ENCODE results near the gene APOA1. TPM values are rescaled to one million over a fixed set of nuclear protein-coding genes. Genes with fewer than 3 reads are reported as not detected.

The APOA1 gene
- total RNA-seq, 1 donor from 2014 or later, result 189 TPM

DNA sequence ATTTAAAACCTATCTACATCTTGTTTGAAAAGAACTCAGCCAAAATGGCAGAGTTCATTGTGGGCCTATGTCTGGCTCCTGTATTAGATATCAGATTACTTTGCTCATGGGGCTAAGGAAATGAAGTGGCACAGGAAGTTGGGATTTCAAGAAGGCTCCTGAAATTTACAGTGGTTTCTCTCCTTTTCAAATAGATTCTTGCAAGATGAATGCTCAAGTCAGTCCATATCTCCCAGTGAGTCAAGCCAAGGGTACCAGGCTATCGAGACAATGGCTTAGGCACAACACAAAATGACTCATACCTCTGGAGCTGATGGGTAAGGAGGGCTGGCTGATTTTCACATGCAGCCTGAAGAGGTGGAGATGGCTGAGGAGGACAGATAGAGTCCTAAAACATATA, 24.1 kb upstream of the APOA1 start:
- Mint-ChIP-seq H3K27me3 (no peaks in the 10 kb centered on the region), H3K36me3 (ENCODE audit: insufficient read depth) (peaks cover 34% of the 10 kb centered on the region), H3K4me1 (ENCODE audit: low read depth) (no peaks in the 10 kb centered on the region)

DNA sequence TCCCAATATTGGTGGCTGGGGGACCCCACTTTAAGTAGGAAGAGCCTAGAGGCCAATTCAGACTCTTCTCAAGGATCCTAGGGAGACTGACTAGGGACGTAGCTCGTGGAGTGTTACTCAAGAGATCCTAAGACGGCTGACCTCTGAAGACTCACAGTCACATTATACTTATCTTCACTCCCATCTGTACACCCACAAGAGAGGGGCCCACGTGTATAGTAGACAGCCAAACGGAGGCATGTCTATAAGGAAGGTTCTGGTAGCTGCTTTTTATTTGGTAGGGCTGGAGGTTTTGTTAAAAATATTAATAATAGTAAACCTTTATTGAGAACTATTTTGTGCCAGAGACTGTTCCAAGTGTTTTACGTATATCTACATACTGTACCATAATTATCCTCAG, 22.9 kb upstream of the APOA1 start:
- Mint-ChIP-seq H3K4me1 (ENCODE audit: low read depth) (no peaks in the 10 kb centered on the region), H3K9me3 (ENCODE audit: low read depth) (no peaks in the 10 kb centered on the region), H3K27me3 (no peaks in the 10 kb centered on the region), H3K4me3 (ENCODE audit: low read depth) (no peak overlapping the region), H3K27ac (no peak overlapping the region), H3K36me3 (ENCODE audit: insufficient read depth) (peaks cover 32% of the 10 kb centered on the region)
- DNase-seq (ENCODE audit: low spot score, unreplicated experiment), result no peak
- TF ChIP-seq, protein P1, sequence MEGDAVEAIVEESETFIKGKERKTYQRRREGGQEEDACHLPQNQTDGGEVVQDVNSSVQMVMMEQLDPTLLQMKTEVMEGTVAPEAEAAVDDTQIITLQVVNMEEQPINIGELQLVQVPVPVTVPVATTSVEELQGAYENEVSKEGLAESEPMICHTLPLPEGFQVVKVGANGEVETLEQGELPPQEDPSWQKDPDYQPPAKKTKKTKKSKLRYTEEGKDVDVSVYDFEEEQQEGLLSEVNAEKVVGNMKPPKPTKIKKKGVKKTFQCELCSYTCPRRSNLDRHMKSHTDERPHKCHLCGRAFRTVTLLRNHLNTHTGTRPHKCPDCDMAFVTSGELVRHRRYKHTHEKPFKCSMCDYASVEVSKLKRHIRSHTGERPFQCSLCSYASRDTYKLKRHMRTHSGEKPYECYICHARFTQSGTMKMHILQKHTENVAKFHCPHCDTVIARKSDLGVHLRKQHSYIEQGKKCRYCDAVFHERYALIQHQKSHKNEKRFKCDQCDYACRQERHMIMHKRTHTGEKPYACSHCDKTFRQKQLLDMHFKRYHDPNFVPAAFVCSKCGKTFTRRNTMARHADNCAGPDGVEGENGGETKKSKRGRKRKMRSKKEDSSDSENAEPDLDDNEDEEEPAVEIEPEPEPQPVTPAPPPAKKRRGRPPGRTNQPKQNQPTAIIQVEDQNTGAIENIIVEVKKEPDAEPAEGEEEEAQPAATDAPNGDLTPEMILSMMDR (IDR thresholded peaks at IDR 0.05; ENCODE audit: unreplicated experiment), result no peak

More for the DNA sequence above, 24.1 kb upstream of the APOA1 start:
- Mint-ChIP-seq H3K4me3 (ENCODE audit: low read depth) (no peak overlapping the region), H3K27ac (no peak overlapping the region), H3K9me3 (ENCODE audit: low read depth) (no peaks in the 10 kb centered on the region)
- TF ChIP-seq, protein P1 (IDR thresholded peaks at IDR 0.05; ENCODE audit: unreplicated experiment), result no peak
- no peak for DNase-seq (ENCODE audit: low spot score, unreplicated experiment)

DNA sequence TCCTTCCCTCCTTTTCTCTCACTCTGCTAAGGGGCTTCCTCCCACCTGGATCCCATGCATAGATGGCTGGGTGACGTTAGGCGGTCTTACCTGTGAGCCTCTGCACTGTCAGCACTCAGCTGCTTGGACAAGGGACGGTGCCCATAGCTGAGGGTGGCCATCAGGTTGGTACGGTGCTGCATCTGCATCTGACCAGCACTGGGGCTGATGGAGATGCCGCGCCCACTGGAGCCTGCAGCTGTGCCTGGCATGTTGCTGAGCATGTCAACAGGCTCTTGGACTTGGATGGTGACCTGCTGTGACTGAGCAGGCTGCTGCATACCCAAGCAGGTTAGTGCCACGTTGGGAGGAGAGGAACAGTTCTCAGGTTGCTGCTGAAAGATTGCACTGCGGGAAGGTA, 21.8 kb upstream of the APOA1 start:
- Mint-ChIP-seq H3K27me3 (no peaks in the 10 kb centered on the region), H3K4me3 (ENCODE audit: low read depth) (no peak overlapping the region), H3K27ac (no peak overlapping the region), H3K9me3 (ENCODE audit: low read depth) (no peaks in the 10 kb centered on the region), H3K36me3 (ENCODE audit: insufficient read depth) (peaks cover 33% of the 10 kb centered on the region), H3K4me1 (ENCODE audit: low read depth) (no peaks in the 10 kb centered on the region)
- DNase-seq (ENCODE audit: low spot score, unreplicated experiment), result no peak
- TF ChIP-seq, protein P1 (IDR thresholded peaks at IDR 0.05; ENCODE audit: unreplicated experiment), result no peak

DNA sequence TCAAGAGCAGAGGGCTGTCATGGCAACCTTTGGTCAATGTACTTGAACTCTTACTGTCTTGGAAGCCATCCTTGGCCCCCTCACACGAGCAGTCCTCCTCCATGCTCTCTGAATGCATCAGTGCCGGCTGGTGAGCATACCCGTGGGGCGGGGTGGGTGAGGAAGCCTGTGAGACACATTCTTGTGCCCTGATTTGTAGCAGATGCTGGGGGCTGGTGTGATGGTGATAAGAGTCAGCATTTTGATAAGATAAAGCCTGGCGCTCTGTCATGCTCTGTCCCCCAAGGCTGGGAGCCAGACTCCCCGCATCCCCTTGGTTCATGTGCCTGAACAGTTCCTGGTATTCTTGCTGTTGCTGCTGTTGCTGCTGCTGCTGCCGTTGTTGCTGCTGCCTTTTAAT, 20.5 kb upstream of the APOA1 start:
- no peak overlapping the region for H3K4me3 Mint-ChIP-seq (ENCODE audit: low read depth)
- H3K9me3 Mint-ChIP-seq (ENCODE audit: low read depth), result no peaks in the 10 kb centered on the region
- H3K27me3 Mint-ChIP-seq, result no peaks in the 10 kb centered on the region
- no peak for DNase-seq (ENCODE audit: low spot score, unreplicated experiment)
- peaks cover 33% of the 10 kb centered on the region for H3K36me3 Mint-ChIP-seq (ENCODE audit: insufficient read depth)
- no peak overlapping the region for H3K27ac Mint-ChIP-seq
- H3K4me1 Mint-ChIP-seq (ENCODE audit: low read depth), result no peaks in the 10 kb centered on the region
- TF ChIP-seq, protein P1 (IDR thresholded peaks at IDR 0.05; ENCODE audit: unreplicated experiment), result no peak

DNA sequence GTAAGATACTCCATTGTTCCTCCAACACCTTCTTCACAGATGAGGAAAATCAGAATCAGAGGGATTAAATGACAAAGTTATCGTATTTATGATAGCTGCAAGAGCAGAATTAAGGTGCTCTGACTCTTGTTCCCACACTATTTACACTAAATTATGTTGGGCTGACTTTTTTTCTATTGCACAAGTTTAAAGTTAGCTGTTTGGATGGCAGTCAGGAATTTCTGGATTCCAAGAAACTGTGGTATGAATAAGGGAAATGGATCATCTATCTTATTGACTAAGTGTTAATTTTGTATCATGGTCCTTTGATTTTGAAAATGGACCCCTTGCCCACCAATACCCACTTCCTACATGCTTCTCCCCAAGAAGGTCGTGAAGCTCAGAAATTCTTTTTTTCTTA, 19.9 kb upstream of the APOA1 start:
- Mint-ChIP-seq H3K9me3 (ENCODE audit: low read depth) (no peaks in the 10 kb centered on the region), H3K36me3 (ENCODE audit: insufficient read depth) (peaks cover 37% of the 10 kb centered on the region), H3K27ac (no peak overlapping the region), H3K4me3 (ENCODE audit: low read depth) (no peak overlapping the region), H3K4me1 (ENCODE audit: low read depth) (peaks cover 4% of the 10 kb centered on the region), H3K27me3 (no peaks in the 10 kb centered on the region)
- TF ChIP-seq, protein P1 (IDR thresholded peaks at IDR 0.05; ENCODE audit: unreplicated experiment), result no peak
- no peak for DNase-seq (ENCODE audit: low spot score, unreplicated experiment)

All from progenitor cell of endocrine pancreas (in vitro differentiated cells).